PC-3 (cell line): ENCODE measurements around the gene ZNF646. TPM values are rescaled to one million over a fixed set of nuclear protein-coding genes. Genes with fewer than 3 reads are reported as not detected.

Experiments
- ATAC-seq: fragments of 200-7000 bp; cut with Tn5 transposase; 2 replicates; pipeline ENCODE4 v1.9.1; 2020; ENCODE audit warnings: mild to moderate bottlenecking, moderate library complexity
- BruUV-seq: library from RNA; stranded (reverse); fragments of 400-500 nt; replicated peaks from 2 replicates; lab custom pipeline; 2021; lab: Mats Ljungman, UMichigan
- CTCF ChIA-PET: fragments of 300-600 bp; sonication (Branson Sonifier 250); formaldehyde crosslinking; loops from one replicate; lab custom pipeline; 2022; ENCODE audit warnings: antibody characterized with exemption; lab: Charles Lee
- POLR2A ChIA-PET: fragments of 300-600 bp; sonication (Branson Sonifier 250); formaldehyde crosslinking; loops from one replicate; lab custom pipeline; 2022; ENCODE audit warnings: antibody characterized with exemption; ENCODE audit not compliant: unreplicated experiment; lab: Charles Lee
- DNase-seq: peaks from one replicate; pipeline ENCODE4 v3.0.0-alpha.2; 2015
- H2AFZ ChIP-seq: fragments of 300-600 bp; sonication (generic); 2 replicates; pipeline ENCODE4 v1.6.0; 2016; ENCODE audit warnings: antibody characterized with exemption, low read length
- H3F3A ChIP-seq: fragments of 300-600 bp; sonication (generic); one replicate; pipeline ENCODE4 v1.6.0; 2017; ENCODE audit warnings: antibody characterized with exemption, low read length, control low read depth, mild to moderate bottlenecking; ENCODE audit not compliant: unreplicated experiment
- H3K27ac ChIP-seq: fragments of 300-600 bp; sonication (generic); 2 replicates; pipeline ENCODE4 v1.5.1; 2016; ENCODE audit warnings: mild to moderate bottlenecking, low read length
- H3K27me3 ChIP-seq: fragments of 300-600 bp; sonication (generic); 2 replicates; pipeline ENCODE4 v1.6.1; 2016; ENCODE audit warnings: low read length, mixed read lengths
- H3K36me3 ChIP-seq: fragments of 300-600 bp; sonication (generic); 2 replicates; pipeline ENCODE4 v1.6.1; 2016; ENCODE audit warnings: low read depth, mixed run types, low read length, mixed read lengths
- H3K4me1 ChIP-seq: fragments of 300-600 bp; sonication (generic); 2 replicates; pipeline ENCODE4 v1.5.1; 2016; ENCODE audit warnings: low read length; ENCODE audit not compliant: insufficient read depth
- H3K4me2 ChIP-seq: fragments of 300-600 bp; sonication (generic); 2 replicates; pipeline ENCODE4 v1.6.0; 2016; ENCODE audit warnings: low read length
- H3K4me3 ChIP-seq: fragments of 300-600 bp; sonication (generic); 2 replicates; pipeline ENCODE4 v1.5.1; 2016; ENCODE audit warnings: mild to moderate bottlenecking, low read length, mixed read lengths
- H3K79me2 ChIP-seq: fragments of 300-600 bp; sonication (generic); 2 replicates; pipeline ENCODE4 v1.6.1; 2017; ENCODE audit warnings: low read length, mixed read lengths
- H3K9ac ChIP-seq: fragments of 300-600 bp; sonication (generic); 2 replicates; pipeline ENCODE4 v1.6.0; 2016; ENCODE audit warnings: mild to moderate bottlenecking, low read length
- H3K9me2 ChIP-seq: fragments of 300-600 bp; sonication (generic); replicated peaks from 2 replicates; pipeline ENCODE4 v1.6.1; 2016; ENCODE audit warnings: mixed run types, low read length, mixed read lengths
- H3K9me3 ChIP-seq: fragments of 300-600 bp; sonication (generic); 2 replicates; pipeline ENCODE4 v1.6.1; 2016; ENCODE audit warnings: low read length, mixed read lengths
- H4K20me1 ChIP-seq: fragments of 300-600 bp; sonication (generic); 2 replicates; pipeline ENCODE4 v1.6.1; 2016; ENCODE audit warnings: low read length, mixed read lengths
- CTCF ChIP-seq: fragments of 300-600 bp; sonication (generic); conservative IDR thresholded peaks from 2 replicates; pipeline ENCODE4 v1.5.1; 2017; ENCODE audit warnings: antibody characterized with exemption, low read depth, mild to moderate bottlenecking, low read length
- EZH2 ChIP-seq: fragments of 300-600 bp; sonication (generic); IDR thresholded peaks from one replicate; pipeline ENCODE4 v1.6.1; 2017; ENCODE audit warnings: antibody characterized with exemption, mild to moderate bottlenecking, low read length; ENCODE audit not compliant: unreplicated experiment
- EZH2phosphoT487 ChIP-seq: fragments of 300-600 bp; sonication (generic); IDR thresholded peaks from 2 replicates; pipeline ENCODE4 v1.6.1; 2018; ENCODE audit warnings: mild to moderate bottlenecking, antibody characterized with exemption, low read length, borderline replicate concordance
- intact Hi-C: fragments of 100-400 bp; cut with micrococcal nuclease; formaldehyde crosslinking; loops from 2 replicates; pipeline ENCODE4 v1.9.0; 2023
- total RNA-seq: library from RNA; depleted of rRNA; stranded (reverse); fragments of >200 nt; gene quantifications from 2 replicates; pipeline ENCODE4 v1.2.3, GENCODE V29; 2014

The ZNF646 gene
- total RNA-seq, 1 experiment from 2014 or later, result 8.5 TPM

GRCh38 chr16:31131416-31131815, 57.2 kb downstream of the ZNF646 start:
- Histone ChIP-seq H3K4me3 (no peak overlapping the region), H3K4me1 (peaks cover 34% of the 10 kb centered on the region), H3K9me2 (no peaks in the 10 kb centered on the region), H3K9ac (no peak overlapping the region), H3K27ac (no peak overlapping the region), H3K9me3 (no peaks in the 10 kb centered on the region), H2AFZ (no peak overlapping the region), H3K27me3 (no peaks in the 10 kb centered on the region), H3K79me2 (no peaks in the 10 kb centered on the region), H4K20me1 (no peaks in the 10 kb centered on the region), H3K4me2 (no peak overlapping the region), H3F3A (no peaks in the 10 kb centered on the region), H3K36me3 (no peaks in the 10 kb centered on the region; the same call in 1 of the 2 replicates)
- BruUV-seq, result no TSS peak
- no peak for TF ChIP-seq EZH2
- TF ChIP-seq CTCF, result no peak
- TF ChIP-seq EZH2phosphoT487, result no peak
- ATAC-seq (no peak), DNase-seq (no peak)
- intact Hi-C loops, result no loop called here
- ChIA-PET CTCF (no interaction called here), POLR2A (interaction anchor here (0.6 kb wide), 2 partner anchors 11 to 13 kb away, joined by 3 to 5 read pairs; no protein-coding TSS in a partner anchor)

DNA sequence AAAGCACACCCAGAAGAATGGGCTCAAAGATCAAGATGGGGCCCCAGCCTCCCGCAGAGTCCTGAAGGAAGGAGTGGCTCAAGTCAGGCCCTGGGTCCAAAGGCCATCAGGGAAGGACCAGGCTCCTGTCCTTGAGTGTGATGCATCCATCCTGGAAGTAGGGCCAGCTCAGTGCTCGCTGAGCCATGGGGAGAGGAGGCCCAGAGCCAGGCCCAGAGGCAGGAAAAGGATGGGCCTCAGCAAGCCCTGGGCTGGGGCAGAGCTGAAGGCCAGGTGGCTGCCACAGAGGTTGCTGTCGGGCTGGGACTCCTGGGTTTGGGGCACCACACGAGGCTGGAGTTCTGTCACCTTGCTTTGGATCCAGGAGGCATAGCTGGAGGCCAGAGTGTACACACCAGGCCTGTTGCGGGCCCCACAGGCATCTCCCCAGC, 57.6 kb downstream of the ZNF646 start:
- Histone ChIP-seq H3K4me2 (no peak overlapping the region), H2AFZ (no peak overlapping the region), H3K27ac (no peak overlapping the region), H3K4me1 (peaks cover 34% of the 10 kb centered on the region), H3K27me3 (no peaks in the 10 kb centered on the region), H3F3A (no peaks in the 10 kb centered on the region), H4K20me1 (no peaks in the 10 kb centered on the region), H3K36me3 (no peaks in the 10 kb centered on the region; the same call in 1 of the 2 replicates), H3K9ac (no peak overlapping the region), H3K4me3 (no peak overlapping the region), H3K79me2 (no peaks in the 10 kb centered on the region), H3K9me3 (no peaks in the 10 kb centered on the region), H3K9me2 (no peaks in the 10 kb centered on the region)
- ATAC-seq (no peak), DNase-seq (no peak)
- TF ChIP-seq EZH2 (no peak), EZH2phosphoT487 (no peak), CTCF (no peak)
- intact Hi-C loops, result no loop called here
- CTCF ChIA-PET, result no interaction called here
- no TSS peak for BruUV-seq
- POLR2A ChIA-PET, result interaction anchor here (0.6 kb wide), 2 partner anchors 10 to 14 kb away, joined by 3 to 5 read pairs; no protein-coding TSS in a partner anchor

- H3K4me3 ChIP-seq, result no peak overlapping the region
- no peak overlapping the region for H2AFZ ChIP-seq
- no peaks in the 10 kb centered on the region for H3K9me3 ChIP-seq
- H3K4me1 ChIP-seq, result peaks cover 34% of the 10 kb centered on the region
- H3K27ac ChIP-seq, result no peak overlapping the region
- intact Hi-C loops, result no loop called here
- no TSS peak for BruUV-seq
- H3K36me3 ChIP-seq, result no peaks in the 10 kb centered on the region; the same call in 1 of the 2 replicates
- no peak overlapping the region for H3K4me2 ChIP-seq
- no peaks in the 10 kb centered on the region for H3F3A ChIP-seq
- ATAC-seq (no peak), DNase-seq (no peak)
- no peaks in the 10 kb centered on the region for H3K27me3 ChIP-seq
- no peak overlapping the region for H3K9ac ChIP-seq
- ChIA-PET CTCF (no interaction called here), POLR2A (no interaction called here)
- TF ChIP-seq EZH2, result no peak
- TF ChIP-seq CTCF, result no peak
- TF ChIP-seq EZH2phosphoT487, result no peak
- H3K9me2 ChIP-seq, result no peaks in the 10 kb centered on the region
- H3K79me2 ChIP-seq, result no peaks in the 10 kb centered on the region
- H4K20me1 ChIP-seq, result no peaks in the 10 kb centered on the region
Observed at GRCh38 chr16:31132303-31132979, 58.2 kb downstream of the ZNF646 start.
